RWPE1 (cell line): Measurements from ENCODE around the gene CCDC88A.
"Not testable (repeated sequence)": the region's sequence is repeated elsewhere in the genome, so short reads cannot be mapped to it uniquely, and the experiment has no call there.

Source experiments
- CTCF ChIA-PET: fragments of 350-600 bp; sonication (Branson Sonifier 250); formaldehyde crosslinking; extraction: SDS; loops from one replicate; lab custom pipeline; 2021; lab: Yijun Ruan, JAX
- POLR2A ChIA-PET: fragments of 400-600 bp; formaldehyde crosslinking; extraction: SDS; loops from one replicate; lab custom pipeline; 2020; ENCODE audit warnings: antibody characterized with exemption; ENCODE audit not compliant: low non-redundant PET; lab: Yijun Ruan, JAX
- DNase-seq: peaks from one replicate; pipeline ENCODE4 v3.0.0; 2012; ENCODE audit warnings: low spot score
- H3K27ac ChIP-seq: fragments of 450-650 bp; 2 replicates; pipeline ENCODE4 v1.5.1; 2017
- CTCF ChIP-seq: fragments of 450-650 bp; conservative IDR thresholded peaks from 2 replicates; pipeline ENCODE4 v1.5.1; 2017; ENCODE audit warnings: low read depth, mild to moderate bottlenecking

Gene CCDC88A

DNA sequence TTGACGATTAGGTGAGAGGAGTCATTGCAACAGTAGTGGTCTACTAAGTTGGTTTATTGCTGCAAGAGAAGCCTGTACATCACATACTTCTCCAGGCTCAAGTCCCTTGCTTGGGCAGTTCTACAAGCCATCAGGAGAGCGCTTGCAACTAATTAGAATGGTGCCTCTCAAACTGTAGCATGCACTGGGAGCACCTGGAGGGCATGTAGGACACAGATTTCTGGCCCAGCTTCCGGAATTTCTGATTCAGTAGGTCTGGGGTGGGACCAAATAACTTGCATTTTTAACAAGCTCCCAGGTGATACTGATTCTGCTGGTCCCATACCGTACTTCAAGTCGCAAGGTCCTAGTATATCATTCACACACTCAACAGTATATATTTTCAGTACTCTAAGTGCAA is 34.5 kb upstream of the CCDC88A start:
- H3K27ac ChIP-seq, result no peak overlapping the region
- no peak for DNase-seq
- POLR2A ChIA-PET, result no interaction called here
- TF ChIP-seq CTCF, result no peak
- CTCF ChIA-PET, result interaction anchor here (0.6 kb wide), 1 partner anchor 1310 kb away, joined by 4 read pairs; no protein-coding TSS in a partner anchor

DNA sequence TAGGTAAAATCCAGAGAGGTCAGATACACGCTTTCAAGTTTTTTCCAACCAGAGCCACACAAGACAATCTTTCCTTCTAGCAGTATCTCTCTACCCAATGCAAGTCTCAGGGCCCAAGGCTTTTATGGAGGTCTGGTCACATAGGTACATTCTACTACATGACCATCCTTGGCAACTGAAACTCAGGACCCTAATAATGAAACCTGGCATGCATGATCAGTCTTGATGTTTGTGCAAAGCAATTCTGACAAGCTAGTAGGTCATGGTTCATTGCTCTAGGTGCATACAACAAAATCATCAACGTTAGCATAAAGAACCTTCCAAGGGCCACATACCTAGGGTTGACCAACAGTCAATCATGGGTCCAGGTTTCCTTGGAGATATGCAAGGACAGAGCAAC is 33.2 kb upstream of the CCDC88A start:
- TF ChIP-seq CTCF, result no peak
- ChIA-PET POLR2A (no interaction called here), CTCF (interaction anchor here (0.6 kb wide), 1 partner anchor 11 kb away, joined by 3 read pairs; no protein-coding TSS in a partner anchor)
- H3K27ac ChIP-seq, result no peak overlapping the region
- no peak for DNase-seq

DNA sequence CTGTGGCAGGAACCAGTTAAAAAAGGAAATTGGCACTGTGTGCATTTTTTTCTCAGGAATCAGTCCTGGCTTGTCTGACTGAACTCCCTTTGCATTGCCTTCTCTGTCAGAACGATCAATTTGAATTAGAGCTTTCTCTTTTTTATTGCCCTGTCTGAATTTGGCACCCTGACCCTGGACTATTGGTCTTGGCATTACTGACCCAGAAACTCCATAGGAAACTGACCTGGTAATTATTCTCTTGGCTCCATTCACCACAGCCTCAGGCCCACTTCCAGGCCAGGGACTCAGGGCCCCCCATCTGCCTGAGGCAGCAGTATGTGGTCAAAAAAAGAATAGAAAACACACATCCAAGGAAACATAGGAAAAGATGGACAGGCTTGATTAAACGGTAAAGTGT is 32.0 kb upstream of the CCDC88A start:
- DNase-seq, result no peak
- no peak for TF ChIP-seq CTCF
- H3K27ac ChIP-seq, result no peak overlapping the region
- CTCF ChIA-PET, result no interaction called here
- POLR2A ChIA-PET, result no interaction called here

- DNase-seq, H3K27ac ChIP-seq, POLR2A ChIA-PET, CTCF ChIA-PET: not testable (repeated sequence)
Measured at GRCh38 chr2:55450014-55450413, 30.4 kb upstream of the CCDC88A start.

GRCh38 chr2:55442045-55442760 is 22.5 kb upstream of the CCDC88A start:
- H3K27ac ChIP-seq, POLR2A ChIA-PET, DNase-seq: not testable (repeated sequence)
- CTCF ChIA-PET, result interaction anchor here (0.7 to 1.6 kb wide), 2 partner anchors 9 to 11 kb away, joined by 3 to 4 read pairs; no protein-coding TSS in a partner anchor

- POLR2A ChIA-PET, result no interaction called here
- no peak for TF ChIP-seq CTCF
- CTCF ChIA-PET, result interaction anchor here (0.7 to 1.6 kb wide), 2 partner anchors 8 to 10 kb away, joined by 3 to 4 read pairs; no protein-coding TSS in a partner anchor
- no peak overlapping the region for H3K27ac ChIP-seq
- DNase-seq, result no peak
Measured at GRCh38 chr2:55441280-55441892, 21.7 kb upstream of the CCDC88A start.

GRCh38 chr2:55439101-55439397 is 19.4 kb upstream of the CCDC88A start:
- DNase-seq, result no peak
- H3K27ac ChIP-seq, result no peak overlapping the region
- ChIA-PET POLR2A (no interaction called here), CTCF (no interaction called here)
- TF ChIP-seq CTCF, result no peak
